Mesenchymal stem cell (in vitro differentiated cells and primary cell): ENCODE measurements around the gene CELSR1.

ENCODE experiments used
- DNase-seq: peaks from one replicate; pipeline ENCODE4 v3.0.0-alpha.2; 2013
- H2AFZ ChIP-seq: one replicate; pipeline ENCODE4 v1.6.1; 2013; ENCODE audit warnings: low read depth, mild to moderate bottlenecking, control low read depth, inconsistent platforms, low read length, moderate library complexity
- H2AK5ac ChIP-seq: 2 replicates; pipeline ENCODE4 v1.6.1; 2013; ENCODE audit warnings: low read length, moderate library complexity, mild to moderate bottlenecking, inconsistent platforms; ENCODE audit not compliant: severe bottlenecking
- H2BK120ac ChIP-seq: one replicate; pipeline ENCODE4 v1.6.1; 2013; ENCODE audit warnings: low read depth, mild to moderate bottlenecking, inconsistent platforms, low read length, moderate library complexity
- H2BK12ac ChIP-seq, 2 experiments: one replicate each; pipeline ENCODE4 v1.6.1; 2013; ENCODE audit warnings: inconsistent platforms in 2 of 2, low read length in 2 of 2, mild to moderate bottlenecking in 2 of 2, moderate library complexity in 2 of 2, control low read depth in 1 of 2
- H2BK15ac ChIP-seq: one replicate; pipeline ENCODE4 v1.6.1; 2013; ENCODE audit warnings: mild to moderate bottlenecking, low read depth, inconsistent platforms; ENCODE audit not compliant: poor library complexity, severe bottlenecking
- H2BK5ac ChIP-seq: 2 replicates; pipeline ENCODE4 v1.6.1; 2013; ENCODE audit warnings: low read depth, mild to moderate bottlenecking, low read length, control low read depth, inconsistent platforms; ENCODE audit not compliant: poor library complexity, severe bottlenecking
- H3K14ac ChIP-seq, 2 experiments: one replicate each; pipeline ENCODE4 v1.6.1; 2013; ENCODE audit warnings: inconsistent platforms in 2 of 2, low read length in 2 of 2, control low read depth in 1 of 2, mild to moderate bottlenecking in 1 of 2, moderate library complexity in 1 of 2
- H3K18ac ChIP-seq, 2 experiments: one replicate each; pipeline ENCODE4 v1.6.1; 2013; ENCODE audit warnings: inconsistent platforms in 2 of 2, low read length in 2 of 2, control low read depth in 1 of 2, low read depth in 1 of 2, mild to moderate bottlenecking in 1 of 2
- H3K23ac ChIP-seq, 2 experiments: one replicate each; pipeline ENCODE4 v1.6.1; 2013; ENCODE audit warnings: inconsistent platforms in 2 of 2, low read length in 2 of 2, mild to moderate bottlenecking in 2 of 2, moderate library complexity in 2 of 2, control low read depth in 1 of 2
- H3K27ac ChIP-seq: 2 replicates; pipeline ENCODE4 v1.5.1; 2013; ENCODE audit warnings: mild to moderate bottlenecking, moderate library complexity, low read length, control low read depth, inconsistent platforms; ENCODE audit not compliant: poor library complexity, severe bottlenecking
- H3K27me3 ChIP-seq, 2 experiments: 2 replicates each; pipeline versions ENCODE4 v1.6.1 to v1.7.0; 2013; ENCODE audit warnings: low read length in 2 of 2, mild to moderate bottlenecking in 2 of 2, moderate library complexity in 2 of 2, control low read depth in 1 of 2, inconsistent platforms in 1 of 2; ENCODE audit not compliant: control insufficient read depth in 1 of 2, insufficient read depth in 1 of 2
- H3K36me3 ChIP-seq, 2 experiments: 2 replicates each; pipeline versions ENCODE4 v1.6.1 to v1.7.0; 2013; ENCODE audit warnings: low read length in 2 of 2, control low read depth in 1 of 2, inconsistent platforms in 1 of 2, low read depth in 1 of 2, mild to moderate bottlenecking in 1 of 2; ENCODE audit not compliant: insufficient read depth in 2 of 2, control insufficient read depth in 1 of 2
- H3K4ac ChIP-seq, 2 experiments: one replicate each; pipeline ENCODE4 v1.6.1; 2013; ENCODE audit warnings: inconsistent platforms in 2 of 2, low read length in 2 of 2, mild to moderate bottlenecking in 2 of 2, moderate library complexity in 2 of 2, control low read depth in 1 of 2, low read depth in 1 of 2
- H3K4me1 ChIP-seq: 2 replicates; pipeline ENCODE4 v1.6.1; 2013; ENCODE audit warnings: low read depth, low read length, control low read depth; ENCODE audit not compliant: control insufficient read depth, insufficient read depth
- H3K4me2 ChIP-seq: 2 replicates; pipeline ENCODE4 v1.6.1; 2013; ENCODE audit warnings: low read length, mild to moderate bottlenecking, inconsistent platforms; ENCODE audit not compliant: poor library complexity, severe bottlenecking
- H3K4me3 ChIP-seq, 2 experiments: 2 replicates each; pipeline versions ENCODE4 v1.5.1 to v1.7.0; 2013; ENCODE audit warnings: low read length in 2 of 2, mild to moderate bottlenecking in 2 of 2, control low read depth in 1 of 2, low read depth in 1 of 2; ENCODE audit not compliant: insufficient read depth in 1 of 2
- H3K79me1 ChIP-seq: replicated peaks from 2 replicates; pipeline ENCODE4 v1.6.1; 2013; ENCODE audit warnings: mild to moderate bottlenecking, control low read depth, low read length, inconsistent platforms; ENCODE audit not compliant: poor library complexity, severe bottlenecking
- H3K9ac ChIP-seq: 2 replicates; pipeline ENCODE4 v1.7.0; 2013; ENCODE audit warnings: mild to moderate bottlenecking, low read length, moderate library complexity
- H3K9me3 ChIP-seq: 2 replicates; pipeline ENCODE4 v1.7.0; 2013; ENCODE audit warnings: mild to moderate bottlenecking, low read length; ENCODE audit not compliant: control insufficient read depth
- H4K8ac ChIP-seq: one replicate; pipeline ENCODE4 v1.6.1; 2013; ENCODE audit warnings: inconsistent platforms, mild to moderate bottlenecking, low read length, moderate library complexity
- H4K91ac ChIP-seq: one replicate; pipeline ENCODE4 v1.6.1; 2013; ENCODE audit warnings: mild to moderate bottlenecking, low read length, inconsistent platforms
- WGBS: methylation state at CpG from one replicate; pipeline ENCODE4 v1.1.7; 2013; ENCODE audit warnings: mixed read lengths; 5-methylcytosine and 5-hydroxymethylcytosine counted together

Gene CELSR1

DNA sequence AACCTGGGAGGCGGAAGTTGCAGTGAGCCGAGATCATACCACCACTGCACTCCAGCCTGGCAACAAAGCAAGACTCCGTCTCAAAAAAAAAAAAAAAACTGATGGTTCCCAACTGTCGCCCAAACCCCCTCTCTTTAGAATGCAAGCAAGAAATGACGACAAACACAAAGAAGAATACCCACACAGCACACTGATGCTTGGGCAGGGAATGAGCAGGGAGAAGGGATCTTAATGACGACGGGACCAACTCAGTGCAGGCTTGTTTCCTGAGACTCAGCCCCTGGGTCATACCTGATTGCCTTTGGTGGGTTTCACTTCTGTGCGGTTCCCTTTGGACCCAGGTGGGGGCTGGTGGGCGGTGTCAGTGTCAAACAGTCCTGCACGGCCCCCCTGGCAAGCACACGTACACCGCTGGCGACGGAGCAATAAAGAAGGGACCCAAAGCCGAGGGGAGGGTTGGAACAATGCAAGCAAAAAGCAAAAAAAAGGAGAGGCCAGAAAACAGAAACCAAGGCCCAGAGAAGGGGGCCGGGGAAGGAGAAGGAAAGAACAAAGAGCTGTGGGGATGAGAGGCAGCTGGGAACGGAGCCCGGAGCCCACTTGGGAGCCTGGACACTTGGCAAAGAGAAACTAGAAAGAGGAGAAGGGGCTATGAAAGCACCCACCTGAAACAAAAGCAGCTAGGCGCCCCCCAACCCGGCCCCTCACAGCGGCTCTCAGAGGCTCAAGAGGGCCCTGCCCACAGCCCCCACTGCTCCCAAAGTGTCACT lies 99.6 kb downstream of the CELSR1 start:
- Histone ChIP-seq H2BK12ac (no peak overlapping the region), H3K4me2 (no peak overlapping the region), H2BK120ac (no peak overlapping the region), H2AK5ac (peak overlapping the region; percentile 21), H3K4me3 (no peak overlapping the region), H2BK5ac (no peak overlapping the region), H3K18ac (no peak overlapping the region), H3K9ac (no peak overlapping the region), H2AFZ (no peak overlapping the region), H3K79me1 (peaks cover 11% of the 10 kb centered on the region), H3K23ac (no peak overlapping the region), H4K91ac (no peak overlapping the region), H3K27ac (no peak overlapping the region), H3K36me3 (peaks cover 0 to 58% of the 10 kb centered on the region in 2 experiments), H3K4ac (no peak overlapping the region), H3K9me3 (no peaks in the 10 kb centered on the region), H3K27me3 (peaks cover 0 to 47% of the 10 kb centered on the region in 2 experiments), H4K8ac (no peak overlapping the region), H2BK15ac (no peak overlapping the region), H3K14ac (no peak overlapping the region), H3K4me1 (peaks cover 7% of the 10 kb centered on the region)
- no peak for DNase-seq
- 81% methylated on average over 18 of the region's 21 CpGs for WGBS

DNA sequence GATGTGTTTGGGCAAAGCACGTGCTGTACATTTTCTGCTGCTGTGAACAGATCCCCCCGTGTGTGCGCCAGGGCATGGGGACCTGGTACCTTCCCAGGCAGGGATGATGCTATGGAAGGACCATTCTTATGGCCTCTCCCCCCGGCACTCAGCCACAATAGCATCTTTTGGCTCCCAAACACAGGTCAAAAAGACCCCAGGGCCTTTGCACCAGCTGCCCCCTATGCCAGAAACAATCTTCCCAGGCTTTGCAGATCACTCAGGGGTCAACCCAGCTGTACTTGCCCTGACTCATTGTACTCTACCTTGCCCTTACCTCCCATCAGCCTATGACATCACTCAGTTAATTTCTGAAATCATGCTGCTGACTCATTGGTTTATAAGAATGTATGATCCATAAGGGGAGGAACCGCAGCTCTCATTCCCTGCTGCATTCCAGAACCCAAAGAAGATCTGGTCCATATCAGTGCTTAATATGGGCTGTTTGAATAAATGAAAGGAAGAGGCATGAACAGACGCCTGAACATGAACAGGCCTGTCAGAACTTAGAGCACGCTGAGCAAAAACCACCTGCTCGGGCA lies 100.7 kb downstream of the CELSR1 start:
- Histone ChIP-seq H3K9me3 (no peaks in the 10 kb centered on the region), H3K4me3 (no peak overlapping the region), H3K27me3 (peaks cover 0 to 43% of the 10 kb centered on the region in 2 experiments), H2BK5ac (no peak overlapping the region), H3K27ac (no peak overlapping the region), H3K14ac (no peak overlapping the region), H2AFZ (no peak overlapping the region), H2AK5ac (no peak overlapping the region), H3K4me2 (no peak overlapping the region), H2BK12ac (no peak overlapping the region), H4K91ac (no peak overlapping the region), H4K8ac (no peak overlapping the region), H3K4me1 (peaks cover 5% of the 10 kb centered on the region), H3K18ac (no peak overlapping the region), H3K4ac (no peak overlapping the region), H3K23ac (no peak overlapping the region), H3K79me1 (peaks cover 9% of the 10 kb centered on the region), H2BK15ac (no peak overlapping the region), H3K9ac (no peak overlapping the region), H3K36me3 (peaks cover 0 to 60% of the 10 kb centered on the region in 2 experiments), H2BK120ac (no peak overlapping the region)
- 94% methylated on average over 8 of the region's 8 CpGs for whole genome bisulfite sequencing
- DNase-seq: no peak

DNA sequence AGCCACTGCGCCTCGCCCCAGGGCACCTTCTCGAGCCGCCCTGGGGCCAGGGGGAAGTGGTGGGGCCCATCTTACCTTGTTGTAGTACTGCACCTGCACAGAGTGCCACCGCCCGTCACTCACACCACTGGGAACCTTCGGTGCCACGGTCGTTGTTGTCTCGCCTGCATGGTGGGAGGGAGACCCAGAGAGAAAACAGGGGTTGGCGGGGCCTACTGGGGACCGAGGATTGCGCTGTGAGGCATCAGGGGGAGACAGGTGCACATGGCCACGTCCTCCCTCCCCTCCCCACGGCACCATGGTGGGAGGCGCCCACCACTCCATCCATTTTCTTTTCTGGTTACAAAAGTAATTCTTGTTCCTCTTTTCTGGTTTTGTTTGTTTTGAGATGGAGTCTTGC lies 104.1 kb downstream of the CELSR1 start:
- H2AFZ ChIP-seq: no peak overlapping the region
- no peak overlapping the region for H3K27ac ChIP-seq
- no peak overlapping the region for H4K8ac ChIP-seq
- peaks cover 0 to 69% of the 10 kb centered on the region in 2 experiments for H3K36me3 ChIP-seq
- no peak overlapping the region for H3K4ac ChIP-seq
- no peak overlapping the region for H2BK12ac ChIP-seq
- 91% methylated on average over 13 of the region's 16 CpGs for WGBS
- no peaks in the 10 kb centered on the region for H3K9me3 ChIP-seq
- no peak overlapping the region for H3K9ac ChIP-seq
- no peak overlapping the region for H3K14ac ChIP-seq
- no peak overlapping the region for H2AK5ac ChIP-seq
- no peak overlapping the region for H3K4me2 ChIP-seq
- H3K18ac ChIP-seq: no peak overlapping the region
- peaks cover 0 to 48% of the 10 kb centered on the region in 2 experiments for H3K27me3 ChIP-seq
- no peak overlapping the region for H4K91ac ChIP-seq
- no peak overlapping the region for H2BK15ac ChIP-seq
- H3K4me3 ChIP-seq: no peak overlapping the region
- no peak overlapping the region for H2BK5ac ChIP-seq
- H3K79me1 ChIP-seq: no peaks in the 10 kb centered on the region
- H3K4me1 ChIP-seq: peaks cover 5% of the 10 kb centered on the region
- DNase-seq: no peak
- no peak overlapping the region for H3K23ac ChIP-seq
- no peak overlapping the region for H2BK120ac ChIP-seq

DNA sequence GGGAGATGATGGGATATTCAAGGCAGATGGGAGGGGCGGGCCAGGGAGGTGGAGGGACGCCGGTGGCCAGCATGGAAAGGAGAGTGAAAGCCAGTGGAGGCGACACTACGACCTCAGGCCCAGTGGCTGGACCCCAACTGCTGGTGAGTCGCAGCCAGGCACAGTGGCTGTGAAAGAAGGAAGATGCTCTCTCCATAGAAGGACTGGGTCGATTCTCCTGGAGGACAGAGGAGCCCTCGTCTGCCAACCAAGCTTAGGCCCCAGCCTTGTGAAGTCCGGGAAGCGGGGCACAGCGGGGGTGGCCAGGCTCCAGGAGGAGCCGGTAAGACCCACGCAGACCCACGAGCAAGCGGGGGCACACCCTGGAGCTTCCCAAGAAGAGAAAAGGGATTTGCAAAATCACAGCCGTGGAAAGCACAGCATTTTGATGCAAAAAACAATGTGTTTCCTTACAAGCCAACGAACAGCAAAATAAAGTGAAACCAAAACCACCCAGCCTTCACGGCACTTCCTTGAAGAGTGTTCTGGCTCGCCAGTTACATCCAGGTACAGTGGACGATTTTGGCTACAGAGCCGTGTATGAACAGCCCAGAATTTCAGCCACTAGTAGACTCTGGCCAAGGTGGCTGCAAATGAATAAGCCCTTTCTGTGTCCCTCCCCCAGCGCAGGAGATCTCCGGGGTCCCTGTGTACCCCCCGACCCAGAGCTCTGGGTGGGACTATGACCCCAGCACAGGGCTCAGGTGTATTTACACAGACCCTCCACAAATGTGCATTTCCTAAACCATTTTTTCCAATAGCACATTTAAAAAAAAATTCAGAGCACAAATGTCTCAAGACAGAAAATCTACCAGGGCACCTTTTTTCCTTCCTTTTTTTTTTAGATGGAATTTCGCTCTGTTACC lies 105.0 kb downstream of the CELSR1 start:
- H3K36me3 ChIP-seq: peaks cover 0 to 72% of the 10 kb centered on the region in 2 experiments
- no peak for DNase-seq
- H3K27me3 ChIP-seq: peaks cover 0 to 49% of the 10 kb centered on the region in 2 experiments
- H2AFZ ChIP-seq: no peak overlapping the region
- H2BK5ac ChIP-seq: no peak overlapping the region
- no peak overlapping the region for H3K14ac ChIP-seq
- no peak overlapping the region for H2AK5ac ChIP-seq
- no peak overlapping the region for H3K23ac ChIP-seq
- 85% methylated on average over 25 of the region's 25 CpGs for WGBS
- no peak overlapping the region for H3K18ac ChIP-seq
- no peak overlapping the region for H2BK120ac ChIP-seq
- no peak overlapping the region for H2BK15ac ChIP-seq
- H4K8ac ChIP-seq: no peak overlapping the region
- peak overlapping the region in 1 of 2 experiments; percentile 70 for H3K4me3 ChIP-seq
- H3K79me1 ChIP-seq: no peaks in the 10 kb centered on the region
- H3K4me2 ChIP-seq: no peak overlapping the region
- H3K4me1 ChIP-seq: peaks cover 5% of the 10 kb centered on the region
- H3K9ac ChIP-seq: peak overlapping the region; percentile 60
- no peak overlapping the region for H3K4ac ChIP-seq
- no peak overlapping the region for H4K91ac ChIP-seq
- H3K9me3 ChIP-seq: no peaks in the 10 kb centered on the region
- no peak overlapping the region for H2BK12ac ChIP-seq
- no peak overlapping the region for H3K27ac ChIP-seq
